DMS114 treated with DMSO at 0.1 percent for 48 hours (cell line): Measurements from ENCODE around the gene DHH.
A peak's percentile ranks its signal among the peaks of the same experiment; 100 is the strongest.
"Not testable (repeated sequence)": the region's sequence is repeated elsewhere in the genome, so short reads cannot be mapped to it uniquely, and the experiment has no call there.

Experiments
- DNase-seq: peaks from one replicate; lab custom pipeline; 2025; ENCODE audit not compliant: unreplicated experiment; lab: John Stamatoyannopoulos, UW

The DHH gene

DNA sequence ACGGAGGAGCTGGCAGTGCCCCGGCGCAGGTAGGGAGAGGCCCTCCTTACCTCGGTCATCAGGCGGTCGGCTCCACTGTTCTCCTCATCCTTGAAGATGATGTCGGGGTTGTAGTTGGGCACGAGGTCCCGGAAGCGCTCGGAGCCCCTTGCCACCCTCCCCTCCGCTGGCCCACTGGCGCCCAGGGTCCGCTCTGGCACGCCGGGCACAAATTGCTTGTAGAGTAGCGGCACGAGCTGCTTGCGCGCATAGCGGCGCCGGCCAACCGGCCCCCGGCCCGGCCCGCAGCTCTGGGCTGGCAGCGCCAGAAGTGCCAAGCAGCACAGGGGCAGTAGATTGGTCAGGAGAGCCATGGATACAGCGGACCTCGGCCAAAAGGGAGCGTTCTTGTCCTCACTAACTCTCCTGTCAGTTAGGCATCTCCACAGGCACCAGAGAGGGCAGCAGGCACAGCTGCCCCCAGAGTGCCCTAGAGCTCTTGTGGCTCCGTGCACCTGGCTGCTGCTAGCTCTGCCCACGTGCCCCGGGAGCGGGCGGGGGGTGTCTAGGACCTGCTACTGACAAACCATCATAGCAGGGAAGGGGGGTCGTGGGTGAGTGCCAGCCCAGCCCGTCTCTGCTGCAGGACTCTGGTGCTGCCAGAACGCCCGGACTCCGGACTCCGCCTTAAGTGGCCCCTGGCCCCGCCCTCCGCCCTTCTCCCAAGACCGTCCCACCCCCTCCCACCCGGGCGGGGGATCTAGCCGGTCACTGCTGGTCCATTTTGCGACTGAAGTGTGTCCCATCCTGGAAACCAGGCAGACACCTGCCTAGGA, at the start of gene DHH:
DHH (minus strand) TSS at position 642 of the 815 bp plus-strand sequence; CDS start at position 353, 289 bp downstream.
- no peak for DNase-seq

DNA sequence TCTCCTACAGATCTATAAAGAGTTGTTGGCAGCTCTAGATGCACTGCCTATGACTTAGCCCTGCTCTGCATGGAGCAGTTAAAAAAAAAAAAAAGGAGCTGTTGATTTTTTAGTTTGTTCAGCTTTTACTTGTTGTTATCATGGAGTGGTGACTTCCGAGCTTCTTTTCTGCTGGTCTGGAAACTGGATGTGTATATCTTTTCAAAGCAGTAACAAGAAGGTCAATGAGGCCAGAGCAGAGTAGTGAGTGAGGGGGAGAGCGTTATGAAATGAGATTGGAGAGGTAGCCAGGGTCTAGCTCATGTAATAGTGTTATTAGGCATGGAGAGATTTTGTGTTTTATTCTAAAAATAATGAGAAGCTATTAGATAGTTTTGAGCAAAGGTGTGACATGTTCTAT, 49.8 kb upstream of the DHH start:
- no peak for DNase-seq

DNA sequence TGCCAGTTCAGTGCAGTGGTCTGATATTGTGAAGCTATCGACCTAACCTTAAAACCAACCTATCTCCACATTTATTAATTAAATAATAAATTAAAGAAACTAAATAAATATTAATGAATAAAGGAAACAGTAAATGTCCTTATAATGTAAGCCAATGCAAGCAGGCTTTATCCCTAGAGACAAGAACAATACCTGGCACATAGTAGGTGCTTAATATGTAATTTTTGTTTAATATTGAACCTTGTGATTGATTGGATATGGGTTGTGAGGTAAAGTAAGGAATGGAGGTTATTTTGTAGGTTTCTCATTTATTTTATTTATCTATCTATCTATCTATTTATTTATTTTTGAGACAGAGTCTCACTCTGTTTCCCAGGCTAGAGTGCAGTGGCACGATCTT, 44.4 kb upstream of the DHH start:
- no peak for DNase-seq

DNA sequence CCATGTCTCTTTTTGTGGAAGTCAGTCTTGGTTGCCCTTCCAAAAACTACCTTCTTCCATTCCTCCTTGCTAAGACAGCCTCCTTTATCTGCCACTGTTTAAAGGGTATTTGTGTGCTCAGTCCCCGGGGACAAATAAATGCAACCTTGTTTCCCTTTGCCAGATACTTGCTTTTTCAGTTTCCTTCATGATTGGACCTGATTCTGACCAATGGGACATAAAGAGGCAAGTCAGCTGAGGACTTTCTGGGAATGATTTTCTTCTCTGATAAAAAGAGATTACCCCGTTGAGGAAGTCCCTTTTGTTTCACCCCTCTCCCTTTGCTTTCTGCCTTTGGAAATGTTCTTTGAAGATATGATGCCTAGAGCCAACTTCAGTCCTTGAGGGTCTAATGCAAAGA, 44.0 kb upstream of the DHH start:
- DNase-seq, result no peak

DNA sequence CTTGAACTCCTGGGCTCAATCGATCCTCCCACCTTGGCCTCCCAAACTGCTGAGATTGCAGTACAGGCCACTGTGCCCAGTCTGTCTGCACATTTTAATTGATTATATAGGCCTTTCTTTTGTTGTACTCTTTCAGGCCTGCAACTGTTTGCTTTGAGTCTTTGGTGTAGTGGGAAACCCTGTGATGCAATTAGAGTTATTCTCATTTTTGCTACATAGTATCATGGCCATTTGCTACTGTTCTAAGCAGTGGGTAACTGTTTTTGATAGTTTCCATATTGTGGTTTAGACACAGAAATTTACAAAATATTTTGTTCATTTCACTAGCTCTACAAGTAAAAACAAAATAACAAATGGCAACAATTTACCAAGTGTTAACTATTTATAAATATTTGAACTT, 42.9 kb upstream of the DHH start:
- DNase-seq, result no peak

DNA sequence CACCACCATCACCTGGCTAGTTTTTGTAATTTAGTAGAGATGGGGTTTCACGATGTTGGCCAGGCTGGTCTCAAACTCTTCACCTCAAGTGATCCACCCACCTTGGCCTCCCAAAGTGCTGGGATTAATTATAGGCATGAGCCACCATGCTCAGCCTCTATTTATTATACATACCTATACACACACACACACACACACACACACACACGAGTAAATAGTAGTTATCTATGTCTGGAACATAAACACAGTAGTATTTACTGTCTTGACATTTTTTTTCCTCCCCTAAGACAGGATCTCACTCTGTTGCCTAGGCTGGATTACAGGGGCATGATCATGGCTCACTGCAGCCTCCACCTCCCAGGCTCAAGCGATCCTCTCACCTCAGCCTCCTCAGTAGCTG, 42.4 kb upstream of the DHH start:
- not testable (repeated sequence) for DNase-seq

DNA sequence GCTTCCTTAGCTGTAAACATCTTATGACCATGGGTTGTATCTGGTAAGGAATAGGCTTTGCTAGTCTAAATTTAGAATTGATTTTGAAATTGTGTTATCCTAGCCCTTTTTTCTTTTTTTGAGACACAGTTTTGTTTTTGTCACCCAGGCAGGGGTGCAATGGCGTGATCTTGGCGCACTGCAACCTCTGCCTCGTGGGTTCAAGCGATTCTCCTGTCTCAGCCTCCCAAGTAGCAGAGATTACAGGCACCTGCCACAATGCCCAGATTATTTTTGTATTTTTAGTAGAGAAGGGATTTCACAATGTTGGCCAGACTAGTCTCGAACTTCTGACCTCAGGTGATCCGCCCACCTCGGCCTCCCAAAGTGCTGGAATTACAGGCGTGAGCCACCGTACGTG, 39.0 kb upstream of the DHH start:
- no peak for DNase-seq

DNA sequence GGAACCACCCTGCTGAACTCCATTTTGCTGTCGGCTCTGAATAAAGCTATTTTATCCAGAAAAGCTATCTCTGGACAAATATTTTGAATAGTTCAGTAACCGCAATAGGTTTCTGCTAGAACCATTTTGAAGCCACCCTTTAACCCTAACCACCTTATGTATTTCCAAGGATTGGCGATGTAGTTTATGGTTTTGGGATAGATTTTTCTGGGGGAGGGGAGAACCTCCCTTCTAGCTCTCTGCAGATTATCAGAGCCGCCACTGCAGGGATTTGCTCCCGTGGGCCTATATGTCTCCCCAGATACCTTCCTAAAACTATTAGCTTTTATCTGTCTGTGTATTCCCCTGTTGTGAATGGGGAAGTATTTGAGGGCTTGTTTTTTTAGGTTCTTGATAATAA, 38.4 kb upstream of the DHH start:
- no peak for DNase-seq

DNA sequence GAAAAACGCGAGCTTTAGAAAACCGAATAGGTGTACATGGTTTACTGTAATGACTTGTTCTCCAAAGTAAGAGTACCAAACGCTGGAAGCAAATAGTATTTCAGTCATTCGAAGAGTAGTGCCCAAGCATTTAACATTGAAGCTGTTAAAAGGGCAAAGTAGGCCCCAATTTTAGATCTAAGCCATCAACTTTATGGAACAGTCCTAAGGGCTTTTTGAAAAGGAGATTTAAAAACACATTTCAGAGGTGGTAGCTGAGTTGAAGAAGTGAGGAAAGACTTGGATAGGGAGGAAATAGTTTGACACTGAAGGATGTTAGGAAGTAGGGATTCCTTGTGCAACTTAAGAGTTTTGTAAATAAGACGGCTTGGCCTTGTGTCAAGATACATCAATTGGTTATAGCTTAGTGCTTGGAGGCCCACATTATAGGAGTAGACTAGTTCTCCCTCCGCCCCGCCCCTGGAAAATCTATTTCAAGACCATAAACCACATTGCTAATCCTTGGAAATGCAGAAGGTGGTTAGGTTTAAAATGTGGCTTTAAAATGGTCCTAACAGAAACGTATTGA, 37.4 kb upstream of the DHH start:
- peak; percentile 65 for DNase-seq

DNA sequence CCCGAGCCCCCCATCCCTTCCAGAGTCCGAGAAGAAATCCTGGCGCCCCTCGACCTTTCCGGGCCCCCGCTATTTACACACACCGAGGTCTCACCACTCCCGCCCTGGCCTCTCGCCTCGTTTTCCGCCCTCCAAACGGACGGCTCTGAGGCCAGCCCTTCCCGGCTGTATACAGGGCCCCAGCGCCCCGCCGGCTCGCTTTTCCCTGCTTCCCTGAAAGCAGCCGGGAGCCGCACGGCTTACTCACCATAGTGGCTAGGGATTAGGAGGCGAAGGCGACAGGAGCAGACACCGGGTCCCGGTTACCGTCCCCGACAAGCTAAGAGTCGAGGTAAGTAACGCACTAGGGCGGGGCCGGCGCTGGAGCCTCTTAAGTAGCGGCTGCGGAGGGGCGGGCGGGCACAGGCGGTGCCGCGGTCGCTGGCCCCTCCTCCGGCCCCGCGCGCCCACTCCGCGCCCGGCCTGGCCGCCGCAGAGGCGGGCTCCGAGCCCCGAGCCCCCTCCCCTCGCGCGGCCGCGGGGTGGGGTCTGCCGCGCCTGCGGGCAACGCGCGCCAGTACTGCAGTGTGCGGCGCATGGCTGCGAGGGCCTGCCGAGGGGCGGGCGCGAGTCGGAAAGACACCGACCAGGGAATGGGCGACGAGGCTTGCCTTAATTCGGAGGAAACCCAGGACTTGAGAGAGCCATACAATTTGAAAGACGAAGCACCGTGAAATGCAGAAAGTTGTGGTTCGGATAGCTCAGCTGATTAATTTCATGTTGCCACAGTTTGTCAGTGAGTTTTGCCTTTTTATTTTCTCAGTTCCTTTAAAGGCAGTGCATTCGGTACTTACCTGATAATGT, 36.7 kb upstream of the DHH start, which contains the start of gene TUBA1B:
TUBA1B (minus strand) TSS at position 345 of the 843 bp plus-strand sequence; CDS start at position 250, 95 bp downstream.
- peak; percentile 82 for DNase-seq

DNA sequence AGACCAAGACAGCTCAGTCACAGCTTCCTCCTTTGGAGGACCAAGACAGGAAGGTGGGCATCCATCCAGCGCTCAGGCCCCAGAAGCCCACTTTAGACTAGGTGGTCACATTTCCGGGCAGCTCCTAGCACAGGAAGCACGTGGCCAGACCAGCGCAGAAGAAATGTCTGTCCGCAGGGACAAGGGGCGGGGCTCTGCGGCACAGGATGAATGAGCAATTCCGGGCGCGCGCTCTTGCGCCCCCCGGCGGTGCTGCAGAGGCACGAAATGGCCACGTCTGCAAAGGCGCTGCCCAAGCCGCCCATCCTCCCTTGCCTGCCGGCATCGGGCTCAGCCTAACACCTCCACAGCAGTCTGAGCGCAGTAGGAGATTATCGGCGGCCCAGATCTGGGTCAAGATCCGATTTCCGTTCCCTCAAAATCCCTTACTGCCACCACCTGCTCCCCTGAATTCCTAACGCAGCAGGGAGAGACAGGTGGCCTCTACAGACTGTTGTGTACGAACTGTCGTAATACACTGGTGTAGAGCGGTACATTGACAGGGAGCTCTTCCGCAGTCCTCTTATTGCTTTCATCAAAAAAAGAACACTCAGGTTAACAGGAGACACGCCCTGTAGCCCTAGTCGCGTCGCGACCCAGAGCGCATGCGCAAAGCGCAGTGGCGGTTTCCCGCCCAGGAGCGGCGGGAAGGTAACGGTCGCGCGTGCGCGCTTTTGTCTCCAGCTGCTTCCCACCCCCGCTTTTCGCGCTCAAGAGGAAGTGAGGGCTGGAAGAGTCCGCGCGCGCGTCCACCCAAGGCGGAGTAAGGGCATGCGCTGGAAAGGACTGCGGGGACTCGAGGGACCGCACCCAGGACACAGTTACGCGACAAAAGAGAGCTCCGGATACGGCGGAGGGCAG, 35.8 kb upstream of the DHH start:
- DNase-seq, result peak; percentile 78

DNA sequence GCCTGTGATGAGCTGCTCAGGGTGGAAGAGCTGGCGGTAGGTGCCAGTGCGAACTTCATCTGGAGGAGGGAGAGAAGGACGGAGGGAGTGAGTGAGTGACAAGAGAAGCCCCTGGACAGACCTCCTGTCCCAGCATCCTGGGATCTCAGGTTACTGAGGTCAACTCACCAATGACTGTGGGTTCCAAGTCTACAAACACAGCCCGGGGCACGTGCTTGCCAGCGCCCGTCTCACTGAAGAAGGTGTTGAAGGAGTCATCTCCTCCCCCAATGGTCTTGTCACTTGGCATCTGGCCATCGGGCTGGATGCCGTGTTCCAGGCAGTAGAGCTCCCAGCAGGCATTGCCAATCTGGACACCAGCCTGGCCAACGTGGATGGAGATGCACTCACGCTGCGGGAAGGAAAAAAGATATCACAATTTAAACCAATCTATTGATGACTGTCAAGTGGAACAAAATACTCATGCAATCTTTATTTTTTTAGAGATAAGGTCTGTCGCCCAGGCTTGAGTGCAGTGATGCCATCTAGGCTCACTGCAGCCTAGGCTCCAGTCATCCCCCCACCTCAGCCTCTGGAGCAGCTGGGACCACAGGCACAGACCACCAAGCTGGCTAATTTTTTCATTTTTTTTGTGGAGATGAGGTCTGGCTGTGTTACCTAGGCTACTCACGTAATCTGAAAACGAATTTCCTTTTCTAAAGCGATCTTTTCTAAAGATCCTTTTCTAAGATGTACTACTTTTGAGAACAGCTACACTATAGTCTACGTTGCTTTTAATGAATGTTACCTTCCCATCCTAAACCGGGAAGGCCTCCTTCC, 34.9 kb upstream of the DHH start:
- no peak for DNase-seq

DNA sequence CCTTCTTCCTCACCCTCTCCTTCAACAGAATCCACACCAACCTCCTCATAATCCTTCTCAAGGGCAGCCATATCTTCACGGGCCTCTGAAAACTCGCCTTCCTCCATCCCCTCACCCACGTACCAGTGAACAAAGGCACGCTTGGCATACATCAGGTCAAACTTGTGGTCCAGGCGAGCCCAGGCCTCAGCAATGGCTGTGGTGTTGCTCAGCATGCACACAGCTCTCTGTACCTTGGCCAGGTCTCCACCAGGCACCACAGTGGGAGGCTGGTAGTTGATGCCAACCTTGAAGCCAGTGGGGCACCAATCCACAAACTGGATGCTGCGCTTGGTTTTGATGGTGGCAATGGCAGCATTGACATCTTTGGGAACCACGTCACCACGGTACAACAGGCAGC, 33.4 kb upstream of the DHH start:
- DNase-seq, result not testable (repeated sequence)

DNA sequence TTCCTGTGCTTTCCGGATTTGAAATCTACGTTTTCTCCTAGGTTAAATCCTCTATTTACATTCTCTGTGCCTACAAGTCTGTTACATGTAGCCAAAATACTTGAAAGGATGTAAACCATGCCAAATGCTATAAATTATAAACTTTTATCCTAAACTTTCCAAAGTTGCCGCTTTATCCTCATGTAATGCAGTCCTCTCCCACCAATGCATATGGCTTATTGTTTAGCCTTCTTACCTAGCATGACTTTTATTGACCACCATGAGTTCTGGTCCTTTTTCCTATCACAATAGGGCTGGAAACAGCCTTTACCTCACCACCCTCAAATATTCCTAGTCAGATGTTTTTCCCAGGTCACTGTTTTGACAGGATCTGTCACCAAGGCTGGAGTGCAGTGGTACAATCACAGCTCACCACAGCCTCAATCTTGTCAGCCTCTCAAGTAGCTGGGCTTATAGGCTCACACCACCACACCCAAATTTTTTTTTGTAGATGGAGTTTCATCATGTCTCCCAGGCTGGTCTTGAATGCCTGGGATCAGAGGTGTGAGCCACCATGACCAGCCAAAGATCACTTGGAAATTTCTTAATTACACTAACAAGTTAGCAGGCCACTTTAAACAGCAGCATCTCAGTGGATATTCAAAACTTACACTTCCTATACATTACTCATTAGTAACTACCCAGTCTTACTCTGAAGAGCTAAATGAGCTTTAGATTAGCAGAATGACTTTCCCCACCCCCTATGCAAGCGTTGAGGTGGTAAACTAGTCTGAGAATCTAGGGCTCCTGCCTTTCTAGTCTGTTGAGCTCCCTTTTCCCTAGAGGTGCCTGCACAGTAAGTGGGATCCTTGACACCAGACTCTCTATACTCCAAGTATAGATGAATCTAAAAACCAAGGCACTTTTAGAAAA, 32.5 kb upstream of the DHH start:
- DNase-seq, result peak; percentile 50

DNA sequence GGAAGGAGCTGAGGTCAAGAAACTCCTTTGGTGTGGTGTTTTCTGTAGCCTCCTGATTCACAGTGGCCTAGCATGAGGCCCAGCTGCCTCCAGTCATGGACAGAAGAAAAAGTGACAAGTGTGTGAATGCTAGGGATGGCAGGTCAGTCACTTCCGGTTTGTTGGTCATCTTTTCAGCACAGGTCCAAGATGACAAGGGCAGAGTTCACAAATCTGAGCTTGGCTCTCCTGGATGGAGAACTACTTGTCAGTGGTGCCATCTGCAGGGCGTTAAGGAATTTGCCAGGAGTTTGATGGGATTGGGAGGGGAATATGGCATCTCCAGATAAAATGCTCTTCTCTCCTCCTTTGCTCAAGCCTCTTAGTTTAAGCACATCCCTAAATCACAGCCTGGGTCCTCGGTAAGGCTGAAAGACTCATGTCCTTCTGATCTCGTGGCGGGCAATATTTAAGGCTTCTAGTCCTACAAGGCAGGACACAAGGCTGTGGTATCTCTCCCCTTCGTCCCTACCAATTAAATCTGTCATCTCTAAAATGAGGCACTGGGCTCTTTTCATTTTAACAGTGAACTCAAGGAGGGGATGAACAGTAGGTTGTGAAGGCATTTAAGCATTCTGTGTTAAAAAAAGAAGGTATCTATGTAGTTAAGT, 26.6 kb upstream of the DHH start:
- peak; percentile 71 for DNase-seq

DNA sequence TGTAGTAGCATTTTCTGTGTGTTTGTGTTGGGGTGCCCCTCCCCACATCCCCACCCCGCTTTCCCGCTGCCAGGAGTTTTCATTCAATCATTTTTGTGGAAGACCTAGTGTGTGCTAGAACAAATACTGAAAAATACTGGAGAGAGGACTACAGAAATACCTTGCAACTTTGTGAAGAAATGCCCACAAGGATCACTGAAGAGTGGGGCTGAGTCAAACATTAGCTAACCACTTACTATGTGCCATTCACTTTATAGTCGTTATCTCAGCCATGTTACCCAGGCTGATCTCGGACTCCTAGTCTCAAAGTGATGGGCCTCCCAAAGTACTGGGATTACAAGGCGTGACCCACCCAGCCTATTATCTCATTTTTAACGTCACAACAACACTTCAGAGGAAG, 16.6 kb upstream of the DHH start:
- DNase-seq, result no peak

DNA sequence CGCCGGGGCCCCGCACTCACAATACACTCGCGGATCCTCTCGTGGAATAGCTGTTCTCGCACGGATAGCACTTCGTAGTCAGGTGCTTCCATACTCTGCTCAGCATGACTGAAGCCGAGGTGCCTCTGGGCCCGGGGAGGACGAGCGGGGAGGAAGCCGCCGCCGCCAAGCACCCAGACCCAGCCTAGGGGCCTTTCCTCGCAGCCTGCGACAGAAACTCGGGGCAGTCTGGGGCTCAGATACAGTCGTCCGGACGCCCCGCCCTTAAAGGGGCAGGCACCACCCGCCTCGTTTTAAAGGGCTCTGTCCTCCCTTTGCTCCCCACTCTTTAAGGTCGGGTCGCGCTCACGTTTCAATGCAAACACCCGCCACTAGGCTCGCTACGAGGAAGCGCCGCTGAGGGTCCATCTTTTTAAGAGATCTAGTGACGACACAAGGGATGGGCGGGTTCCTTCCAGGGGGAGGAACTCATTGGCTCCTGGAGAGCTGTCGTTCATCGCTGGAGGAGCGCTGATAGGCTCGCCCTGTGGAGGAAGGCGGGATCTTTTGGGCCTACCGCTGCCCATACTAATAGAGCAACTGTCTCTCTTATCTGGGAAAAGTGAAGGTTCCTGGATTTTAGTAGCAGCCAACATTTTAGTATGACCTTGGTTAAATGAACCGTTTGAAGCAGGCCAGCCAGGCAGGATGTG, 16.0 kb upstream of the DHH start, which contains the start of gene LMBR1L:
LMBR1L (minus strand) TSS at position 384 of the 692 bp plus-strand sequence; CDS start at position 92, 292 bp downstream.
- DNase-seq, result peak; percentile 98
